SK-N-SH (cell line): ENCODE results near the gene INPP5K.

Experiments
- EP300 ChIP-seq, 2 experiments: IDR thresholded peaks; 2 replicates each; pipeline versions ENCODE4 v1.4.0 to v1.6.1; 2012; ENCODE audit warnings: borderline replicate concordance in 1 of 2, low read depth in 1 of 2, low read length in 1 of 2
- FOXM1 ChIP-seq: IDR thresholded peaks from 2 replicates; pipeline ENCODE4 v1.4.0; 2012; ENCODE audit warnings: low read depth, mild to moderate bottlenecking
- POLR2AphosphoS5 ChIP-seq: IDR thresholded peaks from 2 replicates; pipeline ENCODE4 v1.6.1; 2012; ENCODE audit warnings: low read depth, low read length
- RAD21 ChIP-seq: IDR thresholded peaks from 2 replicates; pipeline ENCODE4 v1.6.1; 2012; ENCODE audit warnings: mild to moderate bottlenecking, low read length
- RCOR1 ChIP-seq: fragments of 150-350 bp; IDR thresholded peaks from 2 replicates; pipeline ENCODE4 v1.6.1; 2017; ENCODE audit warnings: antibody characterized with exemption, low read length
- RXRA ChIP-seq: IDR thresholded peaks from 2 replicates; pipeline ENCODE4 v1.4.0; 2012; ENCODE audit warnings: low read depth, mild to moderate bottlenecking, borderline replicate concordance
- SIN3A ChIP-seq: IDR thresholded peaks from 2 replicates; pipeline ENCODE4 v1.6.1; 2012; ENCODE audit warnings: low read depth, mild to moderate bottlenecking, low read length, moderate library complexity, borderline replicate concordance
- TAF1 ChIP-seq: IDR thresholded peaks from 2 replicates; pipeline ENCODE4 v1.6.1; 2012; ENCODE audit warnings: low read depth, mild to moderate bottlenecking, low read length, moderate library complexity, borderline replicate concordance
- TF ChIP-seq, protein P1 (sequence below): IDR thresholded peaks from 2 replicates; pipeline ENCODE4 v1.4.0; 2012; ENCODE audit warnings: low read depth, borderline replicate concordance
- TF ChIP-seq, protein P2 (sequence below): fragments of 200-600 bp; sonication (generic); IDR thresholded peaks from 2 replicates; pipeline ENCODE4 v1.6.1; 2017; ENCODE audit warnings: antibody characterized with exemption, mild to moderate bottlenecking, moderate library complexity
- TF ChIP-seq, protein P3 (sequence below): IDR thresholded peaks from 2 replicates; pipeline ENCODE4; 2012

GRCh38 chr17:1560101-1560857 lies 43.9 kb upstream of the INPP5K start:
- TF ChIP-seq, protein P1, sequence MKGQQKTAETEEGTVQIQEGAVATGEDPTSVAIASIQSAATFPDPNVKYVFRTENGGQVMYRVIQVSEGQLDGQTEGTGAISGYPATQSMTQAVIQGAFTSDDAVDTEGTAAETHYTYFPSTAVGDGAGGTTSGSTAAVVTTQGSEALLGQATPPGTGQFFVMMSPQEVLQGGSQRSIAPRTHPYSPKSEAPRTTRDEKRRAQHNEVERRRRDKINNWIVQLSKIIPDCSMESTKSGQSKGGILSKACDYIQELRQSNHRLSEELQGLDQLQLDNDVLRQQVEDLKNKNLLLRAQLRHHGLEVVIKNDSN: no peak
- TF ChIP-seq TAF1 (no peak), RCOR1 (no peak), FOXM1 (no peak), POLR2AphosphoS5 (no peak), EP300 (IDR thresholded peaks at IDR 0.05; ENCODE audit: borderline replicate concordance in 1 of 2, low read depth in 1 of 2, low read length in 1 of 2) (no peak), RXRA (no peak), SIN3A (no peak), RAD21 (no peak)
- TF ChIP-seq, protein P2, sequence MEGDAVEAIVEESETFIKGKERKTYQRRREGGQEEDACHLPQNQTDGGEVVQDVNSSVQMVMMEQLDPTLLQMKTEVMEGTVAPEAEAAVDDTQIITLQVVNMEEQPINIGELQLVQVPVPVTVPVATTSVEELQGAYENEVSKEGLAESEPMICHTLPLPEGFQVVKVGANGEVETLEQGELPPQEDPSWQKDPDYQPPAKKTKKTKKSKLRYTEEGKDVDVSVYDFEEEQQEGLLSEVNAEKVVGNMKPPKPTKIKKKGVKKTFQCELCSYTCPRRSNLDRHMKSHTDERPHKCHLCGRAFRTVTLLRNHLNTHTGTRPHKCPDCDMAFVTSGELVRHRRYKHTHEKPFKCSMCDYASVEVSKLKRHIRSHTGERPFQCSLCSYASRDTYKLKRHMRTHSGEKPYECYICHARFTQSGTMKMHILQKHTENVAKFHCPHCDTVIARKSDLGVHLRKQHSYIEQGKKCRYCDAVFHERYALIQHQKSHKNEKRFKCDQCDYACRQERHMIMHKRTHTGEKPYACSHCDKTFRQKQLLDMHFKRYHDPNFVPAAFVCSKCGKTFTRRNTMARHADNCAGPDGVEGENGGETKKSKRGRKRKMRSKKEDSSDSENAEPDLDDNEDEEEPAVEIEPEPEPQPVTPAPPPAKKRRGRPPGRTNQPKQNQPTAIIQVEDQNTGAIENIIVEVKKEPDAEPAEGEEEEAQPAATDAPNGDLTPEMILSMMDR: no peak
- TF ChIP-seq, protein P3, sequence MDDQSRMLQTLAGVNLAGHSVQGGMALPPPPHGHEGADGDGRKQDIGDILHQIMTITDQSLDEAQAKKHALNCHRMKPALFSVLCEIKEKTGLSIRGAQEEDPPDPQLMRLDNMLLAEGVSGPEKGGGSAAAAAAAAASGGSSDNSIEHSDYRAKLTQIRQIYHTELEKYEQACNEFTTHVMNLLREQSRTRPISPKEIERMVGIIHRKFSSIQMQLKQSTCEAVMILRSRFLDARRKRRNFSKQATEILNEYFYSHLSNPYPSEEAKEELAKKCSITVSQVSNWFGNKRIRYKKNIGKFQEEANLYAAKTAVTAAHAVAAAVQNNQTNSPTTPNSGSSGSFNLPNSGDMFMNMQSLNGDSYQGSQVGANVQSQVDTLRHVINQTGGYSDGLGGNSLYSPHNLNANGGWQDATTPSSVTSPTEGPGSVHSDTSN: no peak
